Mesendoderm (in vitro differentiated cells): ENCODE measurements around the gene RPP25.

Source experiments
- DNase-seq: peaks from one replicate; pipeline ENCODE4 v3.0.0; 2013
- H2AK5ac ChIP-seq: 2 replicates; pipeline ENCODE4 v1.6.1; 2013; ENCODE audit warnings: low read length, inconsistent platforms
- H2BK120ac ChIP-seq: 2 replicates; pipeline ENCODE4 v1.6.1; 2013; ENCODE audit warnings: low read depth, mild to moderate bottlenecking, low read length, moderate library complexity, mixed read lengths
- H2BK15ac ChIP-seq: replicated peaks from 2 replicates; pipeline ENCODE4 v1.6.1; 2013; ENCODE audit warnings: low read depth, mild to moderate bottlenecking, moderate library complexity
- H2BK5ac ChIP-seq: 2 replicates; pipeline ENCODE4 v1.6.1; 2013; ENCODE audit warnings: low read length, inconsistent platforms
- H3K18ac ChIP-seq: 2 replicates; pipeline ENCODE4 v1.6.1; 2013; ENCODE audit warnings: mild to moderate bottlenecking, low read length, mixed read lengths
- H3K23ac ChIP-seq: one replicate; pipeline ENCODE4 v1.6.1; 2013; ENCODE audit warnings: low read length
- H3K27ac ChIP-seq: 2 replicates; pipeline ENCODE4 v1.5.1; 2013; ENCODE audit warnings: low read depth, mild to moderate bottlenecking, inconsistent platforms, low read length, moderate library complexity
- H3K27me3 ChIP-seq: 2 replicates; pipeline ENCODE4 v1.6.1; 2013; ENCODE audit warnings: low read length, control low read depth, mild to moderate bottlenecking, inconsistent platforms; ENCODE audit not compliant: insufficient read depth, poor library complexity
- H3K36me3 ChIP-seq: 2 replicates; pipeline ENCODE4 v1.6.1; 2013; ENCODE audit warnings: low read length, inconsistent platforms; ENCODE audit not compliant: control insufficient read depth, insufficient read depth
- H3K4ac ChIP-seq: one replicate; pipeline ENCODE4 v1.6.1; 2013; ENCODE audit warnings: low read depth, mild to moderate bottlenecking, low read length, moderate library complexity
- H3K4me1 ChIP-seq: 2 replicates; pipeline ENCODE4 v1.6.1; 2013; ENCODE audit warnings: low read depth, low read length, inconsistent platforms; ENCODE audit not compliant: control insufficient read depth
- H3K4me2 ChIP-seq: 2 replicates; pipeline ENCODE4 v1.6.1; 2013; ENCODE audit warnings: low read length
- H3K4me3 ChIP-seq: 2 replicates; pipeline ENCODE4 v1.5.1; 2013; ENCODE audit warnings: mild to moderate bottlenecking, low read length
- H3K56ac ChIP-seq: one replicate; pipeline ENCODE4 v1.6.1; 2013; ENCODE audit warnings: low read length
- H3K79me1 ChIP-seq: 2 replicates; pipeline ENCODE4 v1.6.1; 2013; ENCODE audit warnings: low read length, inconsistent platforms
- H3K79me2 ChIP-seq: 2 replicates; pipeline ENCODE4 v1.6.1; 2013; ENCODE audit warnings: mild to moderate bottlenecking, low read length; ENCODE audit not compliant: control insufficient read depth, insufficient read depth
- H3K9ac ChIP-seq: 2 replicates; pipeline ENCODE4 v1.6.1; 2013; ENCODE audit warnings: low read length, inconsistent platforms
- H4K5ac ChIP-seq: one replicate; pipeline ENCODE4 v1.6.1; 2013; ENCODE audit warnings: low read length
- H4K8ac ChIP-seq: one replicate; pipeline ENCODE4 v1.6.1; 2013; ENCODE audit warnings: low read depth, mild to moderate bottlenecking, control low read depth, low read length, moderate library complexity
- WGBS: extraction: QIAGEN DNeasy Blood & Tissue Kit; methylation state at CpG from one replicate; pipeline ENCODE4 v1.1.7; 2013; ENCODE audit warnings: low lambda C conversion rate, missing lambda C conversion rate; ENCODE audit not compliant: insufficient coverage; ENCODE audit errors: extremely low coverage; 5-methylcytosine and 5-hydroxymethylcytosine counted together

Gene RPP25

GRCh38 chr15:74913041-74913440, 43.5 kb downstream of the RPP25 start:
- Histone ChIP-seq H2BK120ac (no peak overlapping the region), H3K27me3 (no peaks in the 10 kb centered on the region), H3K4me1 (no peaks in the 10 kb centered on the region), H4K8ac (no peak overlapping the region), H3K4me3 (no peak overlapping the region), H2BK15ac (no peak overlapping the region), H3K27ac (no peak overlapping the region), H3K4me2 (no peak overlapping the region), H3K79me2 (no peaks in the 10 kb centered on the region), H2AK5ac (no peak overlapping the region), H3K4ac (no peak overlapping the region), H3K36me3 (peaks cover 4% of the 10 kb centered on the region), H3K56ac (no peak overlapping the region), H3K18ac (no peak overlapping the region), H4K5ac (no peak overlapping the region), H3K23ac (no peak overlapping the region), H3K9ac (no peak overlapping the region), H3K79me1 (no peaks in the 10 kb centered on the region), H2BK5ac (no peak overlapping the region)
- DNase-seq: no peak
- no CpG with 5 or more reads among the region's 9 CpGs for WGBS

GRCh38 chr15:74908635-74909034, 47.9 kb downstream of the RPP25 start:
- H3K4me1 ChIP-seq: peaks cover 3% of the 10 kb centered on the region
- H3K23ac ChIP-seq: no peak overlapping the region
- H3K4me2 ChIP-seq: no peak overlapping the region
- H2BK5ac ChIP-seq: no peak overlapping the region
- no peak overlapping the region for H3K4me3 ChIP-seq
- peaks cover 10% of the 10 kb centered on the region for H3K79me1 ChIP-seq
- H2BK120ac ChIP-seq: no peak overlapping the region
- no peaks in the 10 kb centered on the region for H3K27me3 ChIP-seq
- H3K79me2 ChIP-seq: peaks cover 10% of the 10 kb centered on the region
- no peak for DNase-seq
- WGBS: no CpG with 5 or more reads among the region's 4 CpGs
- H3K56ac ChIP-seq: no peak overlapping the region
- no peak overlapping the region for H2AK5ac ChIP-seq
- H4K5ac ChIP-seq: no peak overlapping the region
- no peak overlapping the region for H3K4ac ChIP-seq
- H4K8ac ChIP-seq: no peak overlapping the region
- H3K27ac ChIP-seq: no peak overlapping the region
- no peak overlapping the region for H3K18ac ChIP-seq
- no peak overlapping the region for H2BK15ac ChIP-seq
- H3K36me3 ChIP-seq: peaks cover 9% of the 10 kb centered on the region
- no peak overlapping the region for H3K9ac ChIP-seq

DNA sequence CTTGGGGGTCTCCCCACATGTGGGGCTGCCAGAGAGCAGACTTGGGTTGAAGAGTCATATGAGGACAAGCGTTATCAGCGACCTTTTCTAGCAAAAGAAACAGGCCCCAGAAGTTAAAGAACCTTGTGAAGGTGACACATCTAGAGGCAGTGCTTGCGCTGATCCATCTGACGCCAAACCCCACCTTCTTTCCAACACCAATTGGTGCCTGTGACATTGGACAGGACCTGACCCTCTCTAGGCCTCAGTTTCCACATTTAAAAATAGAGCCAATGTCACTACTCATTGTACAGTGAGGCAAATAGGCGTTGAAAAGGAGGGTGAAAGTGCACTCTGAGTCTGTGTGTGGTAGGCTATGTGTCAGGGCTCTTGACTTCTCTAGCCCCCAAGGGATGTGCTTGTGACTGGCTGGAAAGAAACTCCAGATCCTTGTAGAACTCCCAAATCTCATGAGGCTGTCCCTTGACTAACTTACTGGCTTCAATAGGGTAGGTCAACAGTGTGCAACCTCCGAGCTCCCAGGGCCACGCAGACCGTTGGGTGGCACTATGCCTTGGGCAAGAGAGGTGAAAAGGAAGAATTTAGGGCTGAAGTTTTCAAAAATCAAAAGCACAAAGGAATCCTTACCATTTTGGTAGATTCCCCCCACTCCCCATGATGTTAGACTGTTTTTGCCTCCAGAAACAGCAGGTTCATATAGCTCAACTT, 49.3 kb downstream of the RPP25 start:
- Histone ChIP-seq H3K4ac (peak overlapping the region; percentile 63), H3K4me1 (peaks cover 3% of the 10 kb centered on the region), H3K79me1 (peaks cover 10% of the 10 kb centered on the region), H3K4me3 (peak overlapping the region; percentile 40), H2BK120ac (no peak overlapping the region), H4K8ac (no peak overlapping the region), H2BK5ac (no peak overlapping the region), H3K9ac (peak overlapping the region; percentile 68), H3K27ac (no peak overlapping the region), H3K18ac (peak overlapping the region; percentile 54), H4K5ac (no peak overlapping the region), H3K4me2 (peak overlapping the region; percentile 69), H2BK15ac (no peak overlapping the region), H3K23ac (no peak overlapping the region), H3K79me2 (peaks cover 10% of the 10 kb centered on the region), H3K56ac (peak overlapping the region; percentile 81), H3K27me3 (no peaks in the 10 kb centered on the region), H2AK5ac (no peak overlapping the region), H3K36me3 (peaks cover 12% of the 10 kb centered on the region)
- WGBS: no CpG with 5 or more reads among the region's 8 CpGs
- DNase-seq: peak; percentile 34

DNA sequence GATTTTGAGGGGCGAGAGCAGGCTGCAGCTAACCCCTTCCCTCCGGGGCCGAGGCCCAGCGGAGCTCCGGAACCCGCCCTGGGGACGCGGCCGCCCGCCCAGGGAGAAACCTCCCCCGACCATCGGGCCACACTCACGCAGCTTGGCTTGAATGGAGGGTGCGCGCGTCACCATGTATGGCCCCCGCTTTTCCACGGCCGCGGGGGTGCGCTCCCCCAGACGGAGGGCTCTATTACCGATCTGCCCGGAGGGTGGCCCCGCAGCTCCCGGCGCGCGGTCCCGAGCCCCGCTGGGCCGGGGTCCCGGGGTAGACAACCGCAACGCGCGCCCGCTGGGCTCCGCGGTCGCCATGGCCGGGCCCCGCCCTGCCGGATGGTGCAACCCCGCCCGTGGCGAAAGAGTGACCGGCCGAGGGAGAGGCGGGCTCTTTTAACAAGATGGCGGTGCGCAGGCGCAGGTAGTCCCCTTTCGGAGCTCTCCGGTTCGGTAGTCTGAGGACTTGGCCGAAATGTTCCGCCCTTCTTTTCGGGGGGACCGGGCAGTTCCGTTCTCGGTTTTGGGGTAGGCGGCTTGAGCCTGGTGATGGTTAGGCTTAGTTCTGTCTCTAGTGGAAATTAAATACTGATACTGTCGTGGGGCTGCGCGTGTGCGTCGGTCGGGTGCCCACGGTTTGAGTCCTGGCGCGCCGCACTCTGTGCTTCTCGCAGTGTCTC, 50.0 kb downstream of the RPP25 start, which contains the start of gene FAM219B:
Gene FAM219B, minus strand, starts transcription at position 402 of the 713 bp plus-strand sequence. Its CDS starts 51 bp downstream, at position 351.
- peak; percentile 91 for DNase-seq
- Histone ChIP-seq H2BK5ac (peak within 1 kb of the TSS; percentile 59), H2BK120ac (no peak within 1 kb of the TSS), H3K27ac (peak within 1 kb of the TSS; percentile 85), H4K8ac (no peak within 1 kb of the TSS), H3K4me1 (peaks cover 3% of the 10 kb centered on the region), H3K27me3 (no peaks in the 10 kb centered on the region), H3K4me3 (peak within 1 kb of the TSS; percentile 86), H4K5ac (no peak within 1 kb of the TSS), H3K56ac (peak within 1 kb of the TSS; percentile 95), H3K4ac (peak within 1 kb of the TSS; percentile 94), H2AK5ac (no peak within 1 kb of the TSS), H3K36me3 (peaks cover 12% of the 10 kb centered on the region), H2BK15ac (no peak within 1 kb of the TSS), H3K4me2 (peak within 1 kb of the TSS; percentile 69), H3K79me1 (peaks cover 10% of the 10 kb centered on the region), H3K23ac (peak within 1 kb of the TSS; percentile 68), H3K9ac (peak within 1 kb of the TSS; percentile 95), H3K18ac (peak within 1 kb of the TSS; percentile 91), H3K79me2 (peaks cover 10% of the 10 kb centered on the region)
- WGBS: no CpG with 5 or more reads among the region's 74 CpGs

DNA sequence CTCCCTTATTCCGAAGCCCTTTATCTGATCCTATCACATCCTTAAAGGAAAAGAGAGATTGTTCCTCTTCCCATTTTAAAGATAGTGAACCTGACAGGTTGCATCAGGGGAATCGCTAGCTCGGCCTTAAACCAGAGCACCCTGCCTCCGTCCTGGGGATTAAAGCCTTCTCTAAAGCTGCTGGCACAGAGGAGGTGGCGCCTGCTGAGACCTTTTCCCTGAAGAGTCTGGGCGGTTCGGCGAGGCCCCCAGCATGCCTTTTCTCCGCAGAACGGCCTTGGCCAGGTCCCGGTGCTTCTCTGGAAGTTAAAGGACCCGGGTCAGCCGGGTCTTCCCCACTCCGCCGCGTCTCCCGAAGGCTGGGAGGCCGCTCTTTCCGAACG, 50.5 kb downstream of the RPP25 start:
- Histone ChIP-seq H3K36me3 (peaks cover 11% of the 10 kb centered on the region), H3K4ac (peak overlapping the region; percentile 94), H2AK5ac (no peak overlapping the region), H3K9ac (peak overlapping the region; percentile 95), H2BK5ac (no peak overlapping the region), H3K79me2 (peaks cover 10% of the 10 kb centered on the region), H2BK15ac (no peak overlapping the region), H3K18ac (peak overlapping the region; percentile 91), H4K8ac (no peak overlapping the region), H2BK120ac (no peak overlapping the region), H3K27me3 (no peaks in the 10 kb centered on the region), H3K27ac (peak overlapping the region; percentile 85), H3K56ac (peak overlapping the region; percentile 95), H3K4me3 (peak overlapping the region; percentile 86), H4K5ac (no peak overlapping the region), H3K23ac (peak overlapping the region; percentile 68), H3K4me2 (peak overlapping the region; percentile 63), H3K4me1 (peaks cover 3% of the 10 kb centered on the region), H3K79me1 (peaks cover 10% of the 10 kb centered on the region)
- peak; percentile 59 for DNase-seq
- WGBS: no CpG with 5 or more reads among the region's 20 CpGs
